Ovary (tissue), 9 donors: Measurements from ENCODE around the gene LMO7. TPM values are rescaled to one million over a fixed set of nuclear protein-coding genes. Genes with fewer than 3 reads are reported as not detected.

ENCODE experiments used
- DNase-seq, 5 donors: peaks; one replicate each; pipeline ENCODE4 v3.0.0-alpha.2; 2019 to 2020
- H3K27ac ChIP-seq, 2 donors: fragments of 200-600 bp; one replicate each; pipeline versions ENCODE4 v1.5.1 to v1.8.0; 2019 to 2022
- H3K27me3 ChIP-seq: fragments of 200-600 bp; one replicate; pipeline ENCODE4 v1.8.0; 2022
- H3K36me3 ChIP-seq: fragments of 200-600 bp; sonication (generic); one replicate; pipeline ENCODE4 v1.5.1; 2019
- H3K4me1 ChIP-seq: one replicate; pipeline ENCODE4 v1.8.1; 2013; ENCODE audit warnings: mild to moderate bottlenecking, moderate library complexity; ENCODE audit not compliant: insufficient read depth
- H3K4me3 ChIP-seq: fragments of 200-600 bp; sonication (generic); one replicate; pipeline ENCODE4 v1.5.1; 2017
- H3K9me3 ChIP-seq, 2 donors: fragments of 200-600 bp in 1 of 2; sonication (generic) in 1 of 2; one replicate each; pipeline versions ENCODE4 v1.5.1 to v1.8.1; 2013 to 2019; ENCODE audit warnings: mild to moderate bottlenecking in 1 of 2, moderate library complexity in 1 of 2
- CTCF ChIP-seq, 3 donors: fragments of 450-650 bp in 2 of 3; fragments of 200-600 bp in 1 of 3; IDR thresholded peaks; one replicate each; pipeline versions ENCODE4 v1.5.1 to v1.8.0; 2016 to 2022; ENCODE audit warnings: antibody characterized with exemption in 3 of 3, mild to moderate bottlenecking in 1 of 3
- EP300 ChIP-seq: sonication (generic); formaldehyde crosslinking; IDR thresholded peaks from one replicate; pipeline ENCODE4 v1.6.1; 2017; ENCODE audit warnings: antibody characterized with exemption
- POLR2A ChIP-seq: fragments of 450-650 bp; IDR thresholded peaks from one replicate; pipeline ENCODE4 v1.6.1; 2017; ENCODE audit warnings: antibody characterized with exemption, mild to moderate bottlenecking, moderate library complexity
- WGBS, 3 donors: extraction: QIAGEN DNeasy Blood & Tissue Kit in 1 of 3; methylation state at CpG; one replicate each; pipeline versions ENCODE4 v1.1.5 to v1.1.7; 2013 to 2017; 5-methylcytosine and 5-hydroxymethylcytosine counted together
- intact Hi-C, 4 donors: fragments of 100-400 bp; cut with DNase I; formaldehyde crosslinking; loops; one replicate each; pipeline versions ENCODE4 v1.11.0 to v1.15.1; 2022 to 2023
- polyA plus RNA-seq, 2 donors: library from polyadenylated mRNA; stranded (reverse); fragments of 200-250 nt in 1 of 2; fragments of 350-450 nt in 1 of 2; fragmentation: Illumina TruSeq in 1 of 2; extraction: RNeasy Lipid Tissue Mini Kit (QIAGEN cat#74804) in 1 of 2; gene quantifications; one replicate each; pipeline ENCODE4 v1.2.3, GENCODE V29; 2013 to 2014
- total RNA-seq, 7 donors: library from RNA; depleted of rRNA in 2 of 7; stranded (reverse); fragments of >200 nt in 2 of 7; fragmentation: NEBNext Ultra II Directional in 3 of 7; extraction: Animal tissue kit (Norgen Biotek cat#: 25700) in 3 of 7; gene quantifications; one replicate each; pipeline versions ENCODE4 v1.1.0 to v1.2.4, GENCODE V29; 2016 to 2023
- donor health status: DM: no; HTN: no; CAD: no; lungs with moderate emphysema.
- donor health status: DM: no; HTN: no; CAD: no.
- donor health status: Bipolar disorder and iron deficiency.
- donor health status: DM: yes; HTN: yes; CAD: no.
- donor health status: DM: no; HTN: no; CAD: no.
- donor health status: DM: yes; HTN: yes; CAD: no.

LMO7 gene
- total and polyA plus RNA-seq, 9 donors, result 9.6 to 60.7 (median 20.1) TPM

GRCh38 chr13:75804054-75804453 lies 167.9 kb downstream of the LMO7 start:
- Histone ChIP-seq H3K9me3 (no peaks in the 10 kb centered on the region), H3K4me3 (no peak overlapping the region), H3K27me3 (no peaks in the 10 kb centered on the region), H3K27ac (no peak overlapping the region), H3K36me3 (no peaks in the 10 kb centered on the region), H3K4me1 (no peaks in the 10 kb centered on the region)
- WGBS, 3 donors, result 83 to 87% (median 86%) methylated on average over 10 of the region's 10 CpGs
- intact Hi-C loops, result no loop called here
- DNase-seq, result no peak
- TF ChIP-seq POLR2A (no peak), CTCF (IDR thresholded peaks at IDR 0.05) (no peak), EP300 (no peak)

GRCh38 chr13:75804605-75805004 lies 168.5 kb downstream of the LMO7 start:
- Histone ChIP-seq H3K4me1 (no peaks in the 10 kb centered on the region), H3K27ac (no peak overlapping the region), H3K27me3 (no peaks in the 10 kb centered on the region), H3K4me3 (no peak overlapping the region), H3K36me3 (no peaks in the 10 kb centered on the region), H3K9me3 (no peaks in the 10 kb centered on the region)
- no peak for DNase-seq
- TF ChIP-seq POLR2A (no peak), EP300 (no peak), CTCF (IDR thresholded peaks at IDR 0.05) (no peak)
- WGBS, 3 donors, result 96 to 97% (median 97%) methylated on average over 4 of the region's 4 CpGs
- intact Hi-C loops, result no loop called here

GRCh38 chr13:75806117-75806516 lies 170.0 kb downstream of the LMO7 start:
- WGBS, 3 donors, result 93 to 95% (median 95%) methylated on average over 7 of the region's 7 CpGs
- intact Hi-C loops, result no loop called here
- no peak overlapping the region for H3K27ac ChIP-seq
- TF ChIP-seq EP300, result no peak
- no peak for TF ChIP-seq POLR2A
- TF ChIP-seq CTCF (IDR thresholded peaks at IDR 0.05), result no peak
- H3K27me3 ChIP-seq, result no peaks in the 10 kb centered on the region
- no peak overlapping the region for H3K4me3 ChIP-seq
- no peak for DNase-seq
- H3K36me3 ChIP-seq, result no peaks in the 10 kb centered on the region
- H3K4me1 ChIP-seq, result no peaks in the 10 kb centered on the region
- no peaks in the 10 kb centered on the region for H3K9me3 ChIP-seq

- TF ChIP-seq CTCF (IDR thresholded peaks at IDR 0.05) (no peak), EP300 (no peak), POLR2A (no peak)
- Histone ChIP-seq H3K9me3 (no peaks in the 10 kb centered on the region), H3K27me3 (no peaks in the 10 kb centered on the region), H3K4me1 (peaks cover 8% of the 10 kb centered on the region), H3K36me3 (no peaks in the 10 kb centered on the region), H3K27ac (no peak overlapping the region), H3K4me3 (no peak overlapping the region)
- 40 to 57% (median 47%) methylated on average over 5 of the region's 5 CpGs for WGBS, 3 donors
- no peak for DNase-seq
- intact Hi-C loops, result no loop called here
Measured at GRCh38 chr13:75811361-75811760, 175.2 kb downstream of the LMO7 start.

GRCh38 chr13:75811841-75812240 lies 175.7 kb downstream of the LMO7 start:
- TF ChIP-seq CTCF (IDR thresholded peaks at IDR 0.05) (no peak), POLR2A (no peak), EP300 (no peak)

More at GRCh38 chr13:75811841-75812240, 175.7 kb downstream of the LMO7 start:
- H3K4me1 ChIP-seq, result peaks cover 8% of the 10 kb centered on the region
- 58 to 72% (median 66%) methylated on average over 1 of the region's 1 CpG for whole genome bisulfite sequencing, 3 donors
- DNase-seq, result no peak
- H3K4me3 ChIP-seq, result no peak overlapping the region
- no peak overlapping the region for H3K27ac ChIP-seq
- no peaks in the 10 kb centered on the region for H3K9me3 ChIP-seq
- no peaks in the 10 kb centered on the region for H3K36me3 ChIP-seq
- H3K27me3 ChIP-seq, result no peaks in the 10 kb centered on the region
- intact Hi-C loops, result no loop called here
